Ecto neural progenitor cell (in vitro differentiated cells): Measurements from ENCODE around the gene SKIL.
"Not testable (repeated sequence)": the region's sequence is repeated elsewhere in the genome, so short reads cannot be mapped to it uniquely, and the experiment has no call there.

ENCODE experiments used
- DNase-seq: peaks from one replicate; pipeline ENCODE4 v3.0.0-alpha.2; 2018; ENCODE audit warnings: low spot score

The SKIL gene, protein sequence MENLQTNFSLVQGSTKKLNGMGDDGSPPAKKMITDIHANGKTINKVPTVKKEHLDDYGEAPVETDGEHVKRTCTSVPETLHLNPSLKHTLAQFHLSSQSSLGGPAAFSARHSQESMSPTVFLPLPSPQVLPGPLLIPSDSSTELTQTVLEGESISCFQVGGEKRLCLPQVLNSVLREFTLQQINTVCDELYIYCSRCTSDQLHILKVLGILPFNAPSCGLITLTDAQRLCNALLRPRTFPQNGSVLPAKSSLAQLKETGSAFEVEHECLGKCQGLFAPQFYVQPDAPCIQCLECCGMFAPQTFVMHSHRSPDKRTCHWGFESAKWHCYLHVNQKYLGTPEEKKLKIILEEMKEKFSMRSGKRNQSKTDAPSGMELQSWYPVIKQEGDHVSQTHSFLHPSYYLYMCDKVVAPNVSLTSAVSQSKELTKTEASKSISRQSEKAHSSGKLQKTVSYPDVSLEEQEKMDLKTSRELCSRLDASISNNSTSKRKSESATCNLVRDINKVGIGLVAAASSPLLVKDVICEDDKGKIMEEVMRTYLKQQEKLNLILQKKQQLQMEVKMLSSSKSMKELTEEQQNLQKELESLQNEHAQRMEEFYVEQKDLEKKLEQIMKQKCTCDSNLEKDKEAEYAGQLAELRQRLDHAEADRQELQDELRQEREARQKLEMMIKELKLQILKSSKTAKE

DNA sequence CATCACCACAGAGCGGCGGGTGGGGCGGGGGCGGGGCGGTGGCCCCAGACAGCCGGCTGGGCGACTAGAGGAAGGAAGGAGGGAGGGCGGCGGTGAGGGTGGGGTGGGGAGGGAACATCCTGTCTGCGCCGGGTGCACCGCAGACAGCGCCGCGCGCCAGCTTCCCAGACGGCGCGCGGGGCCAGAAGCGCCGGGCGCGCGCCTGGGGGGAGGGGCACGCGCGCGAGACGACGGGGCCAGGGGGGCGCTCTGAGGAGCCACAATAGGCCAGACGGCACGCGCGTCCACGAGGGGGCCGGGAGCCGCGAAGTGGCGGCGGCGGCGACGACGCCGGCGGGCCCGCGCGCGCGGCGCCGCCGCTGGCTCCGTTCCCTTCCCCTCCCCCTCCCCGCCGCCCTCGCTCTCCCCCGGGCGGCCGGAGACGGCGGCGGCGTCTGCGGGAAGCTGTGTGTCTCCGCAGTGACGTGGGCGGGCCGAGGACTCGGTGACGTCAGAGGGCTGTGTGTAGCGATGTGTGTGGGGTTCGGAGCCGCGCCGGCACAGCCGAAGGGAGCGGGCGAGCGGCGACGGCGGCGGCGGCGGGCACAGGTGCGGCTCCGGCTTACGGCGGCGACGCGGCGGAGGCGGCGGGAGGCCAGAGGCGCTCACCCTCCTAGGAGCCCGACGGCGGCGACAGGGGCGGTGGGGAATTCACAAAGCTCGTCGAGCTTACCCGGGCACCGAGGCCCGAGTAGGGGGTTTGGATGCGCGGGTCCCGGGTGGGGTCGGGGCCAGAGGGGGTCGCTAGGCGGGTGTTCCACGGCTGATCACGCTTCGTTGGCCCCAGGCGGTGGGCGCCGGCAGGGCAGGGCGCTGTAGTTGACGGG is at the start of gene SKIL:
TSS of gene SKIL (plus strand) at position 540 of the 866 bp plus-strand sequence. CDS start 2,617 bp downstream, outside the sequence.
- peak; percentile 95 for DNase-seq

DNA sequence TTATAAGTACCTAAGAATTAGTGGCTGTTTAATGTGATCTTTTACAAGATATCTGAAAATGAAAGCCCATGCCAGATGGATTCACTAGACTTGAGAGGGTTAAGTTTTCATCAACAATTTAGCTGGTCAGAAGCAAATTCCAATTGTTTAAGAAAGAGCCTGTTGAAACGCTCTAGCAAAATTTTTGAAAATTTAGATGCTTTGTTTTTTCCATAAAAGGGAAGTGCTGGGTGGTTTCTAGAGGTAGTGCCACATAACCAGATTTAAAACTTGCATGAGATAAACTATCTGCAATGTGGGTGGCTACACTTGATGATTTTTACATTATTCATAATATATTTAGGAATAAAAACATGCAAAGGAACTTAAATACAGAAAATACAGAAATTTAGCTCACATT is 48.5 kb upstream of the SKIL start:
- DNase-seq = no peak

DNA sequence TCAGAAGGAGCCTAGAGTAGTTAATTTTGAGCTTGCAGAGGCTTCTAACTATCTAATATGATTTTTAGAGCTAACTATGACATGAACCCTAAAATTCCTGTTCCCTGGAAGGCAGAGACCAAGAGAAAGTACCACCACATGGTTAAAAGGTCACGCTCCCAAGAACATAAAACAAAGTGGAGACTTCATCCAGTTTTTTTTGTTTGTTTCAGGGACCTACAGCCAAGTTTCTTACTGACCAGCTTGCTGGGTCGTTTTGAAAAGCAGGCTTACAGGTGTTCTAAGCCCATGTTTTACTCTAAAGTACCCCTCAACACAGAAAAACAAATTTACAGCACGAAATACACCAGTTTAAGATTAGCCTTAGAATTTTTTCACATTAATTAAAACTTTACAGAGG is 39.6 kb upstream of the SKIL start:
- DNase-seq = no peak

DNA sequence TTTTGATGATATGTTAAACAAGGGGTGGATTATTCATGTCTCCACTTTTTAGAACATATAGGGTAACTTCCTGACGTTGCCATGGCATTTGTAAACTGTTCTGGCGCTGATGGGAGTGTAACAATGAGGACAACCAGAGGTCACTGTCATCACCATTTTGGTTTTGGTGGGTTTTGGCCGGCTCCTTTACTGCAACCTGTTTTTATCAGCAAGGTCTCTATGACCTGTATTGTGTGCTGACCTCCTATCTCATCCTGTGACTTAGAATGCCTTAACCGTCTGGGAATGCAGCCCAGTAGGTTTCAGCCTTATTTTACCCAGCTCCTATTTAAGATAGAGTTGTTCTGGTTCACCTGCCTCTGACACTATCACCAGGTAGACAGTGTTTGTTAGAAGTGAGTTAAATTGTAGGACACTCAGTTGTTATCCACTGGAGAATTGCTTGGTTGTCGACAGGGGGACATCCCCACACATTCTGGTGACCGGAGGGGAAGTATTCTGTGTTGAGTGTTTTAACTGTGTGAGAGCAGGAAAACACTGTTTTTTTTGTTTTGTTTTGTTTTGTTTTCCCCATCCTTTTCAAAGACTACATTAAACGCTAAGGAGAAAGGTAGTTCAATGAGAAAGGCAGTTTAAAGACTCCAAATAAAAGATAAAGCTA is 36.9 kb upstream of the SKIL start:
- no peak for DNase-seq

DNA sequence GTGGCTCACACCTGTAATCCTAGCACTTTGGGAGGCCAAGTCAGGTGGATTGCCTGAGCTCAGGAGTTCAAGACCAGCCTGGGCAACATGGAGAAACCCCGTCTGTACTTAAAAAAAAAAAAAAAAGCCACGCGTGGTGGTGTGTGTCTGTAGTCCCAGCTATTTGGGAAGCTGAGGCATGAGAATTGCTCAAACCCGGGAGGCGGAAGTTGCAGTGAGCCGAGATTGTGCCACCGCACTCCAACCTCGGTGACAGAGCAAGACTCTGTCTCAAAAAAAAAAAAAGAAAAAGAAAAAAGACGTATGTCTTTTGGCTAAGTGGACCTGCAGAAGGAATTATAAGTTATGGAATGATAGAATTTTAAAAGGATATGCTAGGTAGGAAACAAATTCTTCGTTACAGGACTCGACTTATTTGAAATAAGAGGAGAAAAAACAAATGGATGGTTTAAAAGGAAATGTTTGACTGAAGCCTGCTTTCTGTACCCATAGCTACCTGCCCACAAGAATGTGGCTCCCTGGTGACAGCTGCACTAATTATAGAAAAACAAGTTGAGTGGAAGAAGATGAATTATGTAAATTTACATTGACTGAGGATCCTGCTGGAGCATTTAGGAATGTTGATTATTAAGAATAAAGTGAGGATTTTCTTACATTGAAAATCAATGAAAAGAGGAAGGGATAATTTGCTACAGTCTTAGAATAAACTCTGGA is 36.0 kb upstream of the SKIL start:
- no peak for DNase-seq

DNA sequence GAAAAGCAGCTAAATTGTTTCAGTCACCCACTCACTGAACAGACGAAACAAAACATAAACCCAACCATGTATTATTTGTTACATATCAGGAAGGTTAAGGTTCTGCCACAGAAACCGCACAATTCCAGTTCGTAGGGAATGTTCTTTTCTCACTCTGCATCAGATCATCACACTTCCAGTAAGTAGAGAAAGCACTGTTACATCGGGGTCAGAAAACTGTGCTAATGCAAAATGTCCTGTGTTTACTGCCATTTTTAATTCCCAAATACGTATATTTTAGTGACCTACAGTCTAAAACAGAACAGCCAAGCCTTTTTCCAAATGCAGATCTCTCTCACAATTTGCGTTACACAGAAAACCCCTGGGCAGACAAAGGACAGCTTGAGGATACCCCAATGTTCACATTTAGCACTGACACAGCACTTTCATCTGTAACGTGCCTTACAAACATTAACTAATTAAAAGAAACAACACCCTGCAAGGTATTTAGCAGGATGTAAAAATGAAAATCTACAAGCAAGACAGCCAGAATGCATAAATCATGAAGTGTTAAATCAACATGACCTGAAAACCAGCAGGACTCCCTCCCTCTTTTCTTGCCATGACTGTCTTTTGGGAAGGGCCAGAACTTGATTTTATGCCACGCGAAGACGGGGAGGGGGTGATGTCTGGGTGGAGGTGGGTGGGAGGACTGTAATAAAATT is 34.8 kb upstream of the SKIL start:
- DNase-seq = no peak

DNA sequence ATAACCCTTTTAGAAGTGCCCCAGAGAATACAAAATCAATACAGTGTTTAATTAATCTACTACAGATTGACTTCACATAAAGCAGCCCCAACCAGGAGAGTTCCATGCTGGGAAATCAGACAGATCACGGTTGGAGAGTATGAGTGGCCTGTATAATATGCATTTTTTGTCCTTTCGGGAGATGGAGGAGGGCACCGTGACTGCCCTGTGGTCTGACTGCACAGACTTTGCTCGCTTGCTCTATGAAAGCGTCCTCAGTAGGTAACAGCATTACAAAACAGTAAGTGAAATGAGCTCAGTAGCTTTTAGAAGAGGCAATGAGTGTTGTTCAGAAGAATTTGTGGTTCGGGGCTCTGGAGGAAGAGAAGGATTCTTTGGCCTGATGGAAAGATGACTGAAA is 34.2 kb upstream of the SKIL start:
- DNase-seq = no peak

DNA sequence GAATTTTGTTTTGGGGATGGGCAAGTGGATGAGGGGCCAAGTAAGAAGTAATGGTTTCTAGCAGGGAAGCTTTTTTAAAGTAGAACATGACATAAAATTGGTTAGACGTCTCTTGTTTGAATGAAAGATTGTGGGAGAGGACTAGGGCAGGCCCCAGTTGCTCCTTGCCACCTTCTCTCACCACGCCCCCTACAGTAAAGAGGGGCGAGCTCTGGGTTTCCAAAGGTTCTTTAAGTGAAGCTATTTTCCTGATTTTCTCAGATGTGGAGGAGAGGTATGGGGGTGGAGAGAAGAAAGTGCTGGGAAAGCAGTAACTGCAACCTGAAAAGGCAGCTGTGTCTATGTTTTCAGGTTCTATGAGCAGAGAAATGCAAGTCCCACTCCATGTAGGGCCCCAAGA is 32.6 kb upstream of the SKIL start:
- DNase-seq = no peak

DNA sequence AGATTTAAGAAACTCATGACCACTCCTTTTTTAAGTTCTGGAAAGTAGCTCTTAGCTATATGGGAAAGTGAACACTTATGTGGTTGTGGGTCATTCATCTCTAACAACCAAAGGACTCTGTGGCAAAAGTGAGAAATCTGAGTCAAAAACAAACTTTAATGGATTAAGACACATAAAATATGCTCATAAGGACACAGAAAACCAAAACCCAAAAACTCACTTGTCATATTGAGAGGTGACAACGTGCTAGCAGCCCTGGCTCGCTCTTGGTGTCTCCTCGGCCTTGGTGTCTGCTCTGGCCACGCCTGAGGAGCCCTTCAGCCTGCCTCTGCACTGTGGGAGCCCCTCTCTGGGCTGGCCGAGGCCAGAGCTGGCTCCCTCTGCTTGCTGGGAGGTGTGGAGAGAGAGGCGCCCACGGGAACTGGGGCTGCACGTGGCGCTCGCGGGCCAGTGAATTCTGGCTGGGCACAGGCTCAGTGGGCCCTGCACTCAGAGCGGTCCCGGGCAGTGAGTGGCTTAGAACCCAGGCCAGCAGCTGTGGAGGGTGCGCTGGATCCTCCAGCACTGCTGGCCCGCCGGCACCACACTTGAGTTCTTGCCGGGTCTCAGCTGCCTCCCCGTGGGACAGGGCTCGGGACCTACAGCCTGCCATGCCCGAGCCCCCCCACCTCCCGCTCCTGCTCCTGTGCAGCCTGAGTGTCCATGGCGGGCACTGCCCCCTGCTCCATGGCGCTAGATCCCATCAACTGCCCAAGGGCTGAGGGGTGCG is 30.3 kb upstream of the SKIL start:
- no peak for DNase-seq

DNA sequence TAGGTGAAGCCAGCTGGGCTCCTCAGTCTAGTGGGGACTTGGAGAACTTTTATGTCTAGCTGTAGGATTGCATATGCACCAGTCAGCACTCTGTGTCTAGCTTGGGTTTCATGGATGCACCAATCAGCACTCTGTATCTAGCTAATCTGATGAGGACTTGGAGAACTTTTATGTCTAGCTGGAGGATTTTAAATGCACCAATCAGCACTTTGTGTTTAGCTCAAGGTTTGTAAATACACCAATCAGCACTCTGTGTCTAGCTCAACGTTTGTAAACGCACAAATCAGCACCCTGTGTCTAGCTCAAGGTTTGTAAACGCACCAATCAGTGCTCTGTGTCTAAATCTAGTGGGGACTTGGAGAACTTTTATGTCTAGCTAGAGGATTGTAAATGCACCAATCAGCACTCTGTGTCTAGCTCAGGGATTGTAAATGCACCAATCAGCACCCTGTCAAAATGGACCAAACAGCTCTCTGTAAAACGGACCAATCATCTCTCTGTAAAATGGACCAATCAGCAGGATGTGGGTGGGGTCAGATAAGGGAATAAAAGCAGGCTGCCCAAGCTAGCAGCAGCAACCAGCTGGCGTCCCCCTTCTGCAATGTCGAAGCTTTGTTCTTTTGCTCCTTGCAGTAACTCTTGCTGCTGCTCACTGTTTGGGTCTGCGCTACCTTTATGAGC is 29.5 kb upstream of the SKIL start:
- not testable (repeated sequence) for DNase-seq

DNA sequence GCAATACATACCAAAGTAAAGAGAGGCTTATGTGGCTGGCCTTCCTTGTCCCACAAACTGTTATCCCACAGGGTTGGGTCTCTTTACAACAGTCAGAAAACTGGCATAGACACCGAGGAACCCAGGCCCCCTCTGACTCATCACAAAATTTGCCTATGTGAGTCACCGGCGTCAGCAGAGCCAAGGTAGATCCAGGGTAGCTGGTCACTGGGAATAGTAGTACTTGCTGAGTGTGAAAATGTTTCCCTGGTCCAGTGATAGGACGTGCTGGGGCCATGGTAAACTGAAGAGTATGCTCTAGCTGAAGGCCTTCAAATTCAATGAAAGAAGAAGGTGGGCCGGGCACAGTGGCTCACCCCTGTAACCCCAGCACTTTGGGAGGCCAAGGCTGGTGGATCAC is 27.1 kb upstream of the SKIL start:
- DNase-seq = no peak

DNA sequence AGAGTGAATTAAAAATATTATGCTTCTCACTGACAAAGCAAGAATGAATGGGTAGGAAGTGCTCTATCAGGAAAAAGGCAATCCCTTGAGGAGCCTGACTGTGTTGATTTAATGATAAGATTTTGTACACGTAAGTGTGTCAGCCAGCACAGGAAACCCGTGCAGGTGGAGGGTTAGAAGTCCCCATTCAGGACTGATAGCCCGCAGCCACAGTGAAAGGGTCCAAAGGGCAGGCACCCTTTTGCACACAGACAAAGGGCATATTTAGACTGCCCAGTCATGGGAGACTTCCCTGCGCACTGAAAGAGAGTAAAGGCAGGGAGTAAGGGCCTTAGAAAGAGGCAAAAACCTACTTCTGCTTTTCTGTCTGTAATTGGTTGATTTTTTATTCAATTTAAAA is 26.4 kb upstream of the SKIL start:
- no peak for DNase-seq

DNA sequence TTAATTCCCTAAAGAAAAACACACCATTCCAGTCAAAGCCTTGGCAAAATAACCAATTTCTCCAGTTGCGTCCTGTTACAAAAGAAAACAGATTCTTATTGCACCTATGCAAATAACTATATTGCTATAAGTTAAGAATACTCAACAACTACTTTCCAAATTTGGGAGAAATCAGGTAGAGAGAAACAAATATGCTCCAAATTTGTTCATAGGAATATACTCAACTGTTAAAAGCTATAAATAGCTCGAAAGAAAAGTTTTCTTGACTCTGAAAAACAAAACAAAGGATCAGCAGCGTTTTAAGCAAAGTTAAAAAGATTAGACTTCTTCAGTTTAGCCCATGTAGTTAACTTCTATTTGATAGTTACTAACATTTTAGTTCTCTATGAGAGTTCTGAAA is 20.1 kb upstream of the SKIL start:
- DNase-seq = no peak

DNA sequence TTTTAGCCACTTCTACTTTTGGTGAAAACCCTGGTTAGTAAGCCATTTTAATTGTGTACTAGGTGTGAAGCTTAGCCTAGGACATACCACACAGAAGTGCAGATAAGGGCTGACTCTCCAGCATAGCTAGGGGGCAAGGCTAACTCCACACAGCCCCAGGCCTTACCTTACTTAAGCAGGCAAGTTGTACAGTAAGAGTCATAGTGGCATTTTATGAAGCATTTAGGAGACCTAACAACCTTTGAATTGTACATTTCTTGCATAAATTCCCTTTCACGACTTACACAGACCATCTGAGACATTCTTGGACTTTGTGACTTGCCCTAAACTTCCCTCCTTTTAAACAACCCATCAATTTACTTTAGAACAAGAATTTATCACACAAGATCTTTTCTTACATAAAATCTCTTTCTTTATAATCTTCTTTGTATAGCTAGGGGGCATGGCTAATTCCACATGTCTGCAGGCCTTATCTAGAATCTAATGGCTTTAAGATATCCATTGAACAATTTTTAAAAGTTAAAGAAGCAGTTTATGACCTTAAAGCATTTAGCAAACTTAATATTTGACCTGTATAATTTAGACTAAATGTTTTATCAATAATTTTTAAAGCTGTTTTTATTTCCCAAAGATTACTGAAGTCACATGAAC is 18.7 kb upstream of the SKIL start:
- no peak for DNase-seq

DNA sequence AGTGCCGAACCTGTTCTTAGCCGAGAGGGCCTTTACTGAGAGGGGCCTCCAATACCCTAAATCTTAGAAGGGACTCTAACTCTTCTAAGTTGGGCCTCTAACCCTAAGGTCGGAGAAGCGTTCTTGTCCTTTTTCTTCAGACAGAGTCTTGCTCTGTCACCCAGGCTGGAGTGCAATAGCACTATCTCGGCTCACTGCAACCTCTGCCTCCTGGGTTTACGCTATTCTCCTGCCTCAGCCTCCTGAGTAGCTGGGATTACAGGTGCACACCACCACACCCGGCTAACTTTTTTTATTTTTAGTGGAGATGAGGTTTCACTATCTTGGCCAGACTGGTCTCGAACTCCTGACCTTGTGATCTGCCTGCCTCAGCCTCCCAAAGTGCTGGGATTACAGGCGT is 15.2 kb upstream of the SKIL start:
- not testable (repeated sequence) for DNase-seq

DNA sequence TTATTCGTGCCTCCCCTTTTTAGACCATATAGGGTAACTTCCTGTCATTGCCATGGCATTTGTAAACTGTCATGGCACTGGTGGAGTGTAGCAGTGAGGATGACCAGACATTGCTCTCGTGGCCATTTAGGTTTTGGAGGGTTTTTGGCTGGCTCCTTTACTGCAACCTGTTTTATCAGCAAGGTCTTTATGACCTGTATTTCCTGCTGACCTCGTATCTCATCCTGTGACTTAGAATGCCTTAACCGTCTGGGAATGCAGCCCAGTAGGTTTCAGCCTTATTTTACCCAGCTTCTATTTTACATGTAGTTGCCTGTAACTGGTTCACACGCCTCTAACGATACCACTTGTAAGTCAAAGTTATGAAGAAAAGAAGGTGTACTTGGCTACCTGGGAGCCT is 13.7 kb upstream of the SKIL start:
- DNase-seq = not testable (repeated sequence)

DNA sequence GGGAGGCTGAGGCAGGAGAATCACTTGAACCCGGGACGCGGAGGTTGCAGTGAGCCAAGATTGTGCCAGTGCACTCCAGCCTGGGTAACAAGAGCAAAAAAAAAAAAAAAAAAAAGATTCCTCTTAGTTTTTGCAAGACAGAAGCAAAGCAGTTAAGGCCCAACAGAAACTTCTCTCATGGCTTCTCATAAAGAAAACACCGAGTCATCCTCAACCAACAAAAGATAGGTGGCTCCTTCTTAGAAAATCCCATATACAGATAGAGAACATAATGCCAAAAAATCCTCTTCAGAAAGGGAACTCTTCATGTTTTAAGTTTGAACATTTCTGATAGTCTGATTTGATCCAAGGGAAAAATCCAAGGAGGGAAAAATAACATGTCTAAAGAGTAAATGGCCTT is 12.5 kb upstream of the SKIL start:
- DNase-seq = no peak

DNA sequence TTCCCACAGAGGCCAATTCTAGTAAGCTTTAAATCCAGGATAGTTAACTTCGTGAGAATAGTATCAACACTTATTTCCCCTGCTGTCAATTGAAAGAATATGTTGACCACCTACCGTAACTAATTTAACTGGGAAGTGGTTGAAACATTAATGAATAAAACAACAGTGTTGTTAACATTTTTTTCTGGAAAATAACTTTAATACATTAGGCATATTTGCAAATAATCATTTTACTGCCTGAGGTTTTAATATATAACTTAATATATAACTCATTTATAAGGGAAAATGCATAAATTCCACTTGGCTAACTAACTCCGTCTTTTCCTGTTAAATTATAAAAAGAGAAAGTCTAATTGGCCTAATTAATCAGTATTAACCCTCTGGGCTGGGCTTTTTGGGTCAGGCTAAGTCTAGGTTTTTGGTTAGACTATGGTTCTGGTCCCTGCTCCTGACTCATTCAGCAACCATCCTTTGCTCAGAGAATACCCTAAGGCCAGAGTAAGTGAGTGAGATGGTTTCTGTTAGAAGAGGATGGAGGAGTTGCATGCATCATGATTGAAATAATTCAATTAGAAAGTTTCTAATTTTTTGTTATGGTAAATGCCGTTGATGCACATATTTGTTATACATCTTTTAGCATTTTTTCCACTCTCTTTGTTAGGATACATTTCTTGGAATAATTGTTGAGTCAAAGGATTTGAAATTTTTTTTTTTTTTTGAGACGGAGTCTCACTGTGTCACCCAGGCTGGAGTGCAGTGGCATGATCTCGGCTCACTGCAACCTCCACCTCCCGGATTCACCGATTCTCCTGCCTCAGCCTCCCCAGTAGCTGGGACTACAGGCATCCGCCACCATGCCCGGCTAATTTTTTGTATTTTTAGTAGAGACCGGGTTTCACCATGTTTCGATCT is 10.8 kb upstream of the SKIL start:
- no peak for DNase-seq
